Activated CD8-positive, alpha-beta memory T cell treated with anti-CD3 and anti-CD28 coated beads, Interleukin-2, amount 50 U/mL, for 24 hours (primary cell): ENCODE results near the gene KCNMA1.

Source experiments
- DNase-seq: peaks from one replicate; pipeline ENCODE4 v3.0.0-alpha.2; 2020; ENCODE audit errors: extremely low read depth

KCNMA1 gene

GRCh38 chr10:77511498-77512218, 126.0 kb downstream of the KCNMA1 start:
- no peak for DNase-seq

GRCh38 chr10:77510695-77511094, 126.9 kb downstream of the KCNMA1 start:
- DNase-seq: no peak

GRCh38 chr10:77510294-77510693, 127.3 kb downstream of the KCNMA1 start:
- no peak for DNase-seq

- DNase-seq: no peak
Measured at GRCh38 chr10:77509391-77509790, 128.2 kb downstream of the KCNMA1 start.

GRCh38 chr10:77507291-77507880, 130.2 kb downstream of the KCNMA1 start:
- no peak for DNase-seq

GRCh38 chr10:77506517-77507200, 130.9 kb downstream of the KCNMA1 start:
- no peak for DNase-seq

GRCh38 chr10:77505431-77506334, 131.9 kb downstream of the KCNMA1 start:
- DNase-seq: no peak

- DNase-seq: no peak
Measured at GRCh38 chr10:77504873-77505257, 132.7 kb downstream of the KCNMA1 start.

GRCh38 chr10:77504196-77504872, 133.3 kb downstream of the KCNMA1 start:
- no peak for DNase-seq

GRCh38 chr10:77501846-77502261, 135.8 kb downstream of the KCNMA1 start:
- no peak for DNase-seq

GRCh38 chr10:77501152-77501845, 136.3 kb downstream of the KCNMA1 start:
- DNase-seq: no peak

- no peak for DNase-seq
Measured at GRCh38 chr10:77500754-77501151, 136.9 kb downstream of the KCNMA1 start.

GRCh38 chr10:77498829-77499228, 138.8 kb downstream of the KCNMA1 start:
- no peak for DNase-seq

- DNase-seq: no peak
Measured at GRCh38 chr10:77498210-77498609, 139.4 kb downstream of the KCNMA1 start.

GRCh38 chr10:77497748-77498147, 139.9 kb downstream of the KCNMA1 start:
- DNase-seq: no peak

- no peak for DNase-seq
Measured at GRCh38 chr10:77496941-77497420, 140.6 kb downstream of the KCNMA1 start.

- DNase-seq: no peak
Measured at GRCh38 chr10:77494756-77495541, 142.7 kb downstream of the KCNMA1 start.

GRCh38 chr10:77494327-77494726, 143.3 kb downstream of the KCNMA1 start:
- no peak for DNase-seq

- DNase-seq: no peak
Measured at GRCh38 chr10:77493851-77494261, 143.8 kb downstream of the KCNMA1 start.
